Muscle of arm (tissue), 12 donors: ENCODE results near the gene RTEL1. TPM values are rescaled to one million over a fixed set of nuclear protein-coding genes. Genes with fewer than 3 reads are reported as not detected.
A peak's percentile ranks its signal among the peaks of the same experiment; 100 is the strongest.

ENCODE experiments used
- DNase-seq: peaks from one replicate; pipeline ENCODE4 v3.0.0-alpha.2; 2013
- polyA plus RNA-seq, 12 donors: library from polyadenylated mRNA; unstranded; fragments of 120-200 nt; gene quantifications; one replicate each; pipeline ENCODE4 v1.2.1, GENCODE V29; 2013; ENCODE audit not compliant: insufficient read length in 12 of 12

Gene RTEL1
- polyA plus RNA-seq, 12 donors = 8.2 to 18.1 (median 10.8) TPM; not detected in 1

DNA sequence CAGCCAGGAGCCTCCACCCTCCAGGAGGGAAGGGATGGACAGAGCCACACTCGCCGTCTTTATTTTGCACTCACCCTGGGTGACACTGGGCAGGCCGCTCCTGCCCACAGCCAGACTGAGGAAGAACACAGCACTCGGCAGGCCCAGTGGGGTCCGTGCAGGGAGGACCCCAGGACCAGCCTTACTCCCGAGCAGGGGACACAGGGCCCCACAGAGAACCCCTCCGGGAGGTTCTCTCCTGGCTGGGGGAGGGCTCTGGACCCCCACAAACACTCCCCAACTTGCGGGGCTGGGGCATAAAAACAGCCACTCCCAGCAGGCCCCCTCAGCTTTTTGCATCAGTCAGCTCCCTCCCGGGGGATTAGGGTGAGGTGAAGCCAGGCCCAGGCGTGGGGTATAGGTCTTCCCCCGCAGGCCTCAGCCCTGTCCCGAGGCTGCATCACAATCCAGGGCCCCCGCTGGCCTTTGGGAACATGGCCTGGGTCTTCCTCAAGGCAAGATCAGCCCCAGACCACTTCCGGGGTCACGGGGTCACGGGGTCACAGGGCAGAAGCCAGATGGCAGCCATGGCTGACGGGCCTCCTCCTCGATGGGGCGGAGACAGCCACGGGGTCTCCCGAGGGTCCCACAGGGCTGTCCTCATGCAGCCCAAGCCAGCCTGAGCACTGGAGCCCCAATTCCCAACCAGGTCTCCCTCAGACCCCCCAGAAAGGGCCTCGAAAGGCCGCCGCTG, 41.5 kb downstream of the RTEL1 start:
- no peak for DNase-seq

DNA sequence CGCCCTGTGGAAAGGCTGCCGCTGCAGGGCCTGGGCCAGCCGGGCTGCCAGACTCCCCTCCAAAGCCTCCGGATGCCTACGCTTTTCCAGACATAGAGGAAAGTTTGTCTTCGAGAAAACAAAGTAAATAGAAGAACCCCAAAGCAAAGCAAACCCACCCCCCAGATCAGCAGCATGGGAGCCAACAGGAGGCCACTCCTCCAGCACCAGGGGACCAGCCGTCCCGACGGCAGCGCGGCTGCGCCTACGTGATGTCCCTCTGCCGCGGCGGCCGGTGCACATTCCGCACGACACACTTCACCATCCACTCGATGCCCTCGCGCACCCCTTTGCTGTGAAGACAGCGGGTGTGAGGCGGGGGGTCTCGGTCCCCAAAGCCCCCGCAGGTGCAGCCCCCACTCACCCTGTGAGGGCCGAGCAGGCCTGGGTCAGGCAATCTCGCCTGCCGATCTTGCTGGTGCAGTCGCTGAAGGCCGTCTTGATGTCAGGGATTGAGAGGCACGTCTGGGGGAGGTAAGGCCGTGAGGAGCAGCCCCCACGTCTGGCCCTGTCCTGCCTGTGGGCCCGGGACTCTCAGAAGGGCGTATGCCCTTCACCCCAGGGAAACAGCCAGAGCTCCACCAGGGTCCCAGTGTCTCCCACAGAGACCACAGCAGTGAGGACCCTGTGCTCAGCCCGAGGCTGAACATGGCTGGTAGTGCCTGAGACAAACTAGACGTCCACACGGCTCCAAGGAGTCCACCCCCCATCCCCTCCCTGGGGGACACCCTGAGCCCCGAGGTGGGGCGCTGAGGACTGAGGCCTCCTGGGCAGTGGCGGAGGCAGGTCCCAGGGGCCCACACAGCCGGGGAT, 42.3 kb downstream of the RTEL1 start:
- no peak for DNase-seq

DNA sequence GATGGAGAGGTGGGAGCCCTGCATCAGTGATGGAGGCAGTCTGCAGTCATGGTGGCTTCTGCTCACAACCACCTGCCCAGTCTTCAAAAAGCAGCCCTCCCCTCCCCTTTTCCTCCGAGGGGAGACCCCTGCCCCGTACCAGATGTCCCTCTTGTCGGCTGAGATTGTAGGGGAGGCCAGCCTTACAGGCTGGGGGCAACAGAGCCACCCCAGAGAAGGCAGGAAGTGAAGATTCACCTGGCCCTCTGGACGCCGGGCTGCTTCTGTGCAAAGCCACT, 42.9 kb downstream of the RTEL1 start:
- no peak for DNase-seq

DNA sequence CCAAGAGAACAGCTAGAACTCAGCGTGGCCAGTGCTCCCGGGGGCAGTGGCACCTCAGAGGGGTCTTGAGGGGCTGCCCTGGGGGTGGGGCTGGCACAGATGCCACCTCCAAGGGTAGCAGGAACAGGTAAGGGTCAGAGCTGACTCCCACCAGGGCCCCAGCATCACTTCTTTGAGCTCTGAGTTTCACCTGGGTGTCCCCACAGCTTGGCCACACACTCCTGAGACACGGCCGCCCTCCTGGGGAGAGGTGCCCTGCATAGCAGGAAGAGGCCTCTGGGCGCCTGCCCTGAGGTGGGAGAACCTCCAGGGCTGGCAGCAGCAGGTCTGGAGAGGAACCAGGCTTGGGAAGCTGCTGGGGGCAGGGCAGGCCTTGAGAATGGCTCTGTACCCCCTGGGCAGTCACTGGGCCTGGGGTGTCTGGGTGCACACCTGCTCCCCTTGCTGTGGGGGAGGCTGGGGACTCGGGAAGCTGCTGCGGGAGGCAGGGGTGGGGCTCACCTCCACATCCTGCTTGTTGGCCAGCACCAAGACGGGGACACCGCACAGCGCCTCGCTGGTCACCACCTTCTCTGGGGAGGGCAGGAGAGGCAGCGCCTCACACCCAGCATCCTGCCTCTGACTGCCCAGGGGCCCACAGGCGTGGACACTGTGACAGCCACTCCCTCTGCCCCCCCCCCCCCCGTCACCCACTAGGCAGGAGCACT, 43.4 kb downstream of the RTEL1 start:
- DNase-seq = no peak

DNA sequence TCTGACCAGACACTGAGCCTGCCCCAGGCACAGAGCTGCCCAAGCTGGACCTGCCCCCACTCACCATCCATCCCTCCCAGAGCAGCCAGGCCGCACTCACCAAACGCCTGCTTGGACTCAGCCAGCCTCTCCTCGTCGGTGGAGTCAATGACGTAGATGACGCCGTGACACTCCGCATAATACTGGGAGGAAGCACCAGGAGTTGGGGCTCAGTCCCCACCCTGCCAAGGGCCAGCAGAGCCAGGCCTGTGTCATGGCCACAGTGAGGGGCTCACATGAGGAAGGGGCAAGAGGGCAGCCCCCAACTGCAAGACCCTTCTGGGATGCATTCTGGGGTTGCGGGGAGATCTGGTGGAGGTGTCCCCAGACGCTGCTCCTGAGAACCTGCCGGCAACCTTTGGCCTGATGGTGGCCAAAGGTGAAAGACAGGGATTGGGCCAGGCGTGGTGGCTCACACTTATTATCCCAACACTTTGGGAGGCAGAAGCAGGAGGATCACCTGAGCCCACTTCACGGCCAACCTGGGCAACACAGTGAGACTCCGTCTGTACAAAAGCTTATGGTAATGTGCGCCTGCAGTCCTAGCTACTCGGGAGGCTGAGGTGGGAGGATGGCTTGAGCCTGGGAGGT, 44.0 kb downstream of the RTEL1 start:
- DNase-seq = no peak

DNA sequence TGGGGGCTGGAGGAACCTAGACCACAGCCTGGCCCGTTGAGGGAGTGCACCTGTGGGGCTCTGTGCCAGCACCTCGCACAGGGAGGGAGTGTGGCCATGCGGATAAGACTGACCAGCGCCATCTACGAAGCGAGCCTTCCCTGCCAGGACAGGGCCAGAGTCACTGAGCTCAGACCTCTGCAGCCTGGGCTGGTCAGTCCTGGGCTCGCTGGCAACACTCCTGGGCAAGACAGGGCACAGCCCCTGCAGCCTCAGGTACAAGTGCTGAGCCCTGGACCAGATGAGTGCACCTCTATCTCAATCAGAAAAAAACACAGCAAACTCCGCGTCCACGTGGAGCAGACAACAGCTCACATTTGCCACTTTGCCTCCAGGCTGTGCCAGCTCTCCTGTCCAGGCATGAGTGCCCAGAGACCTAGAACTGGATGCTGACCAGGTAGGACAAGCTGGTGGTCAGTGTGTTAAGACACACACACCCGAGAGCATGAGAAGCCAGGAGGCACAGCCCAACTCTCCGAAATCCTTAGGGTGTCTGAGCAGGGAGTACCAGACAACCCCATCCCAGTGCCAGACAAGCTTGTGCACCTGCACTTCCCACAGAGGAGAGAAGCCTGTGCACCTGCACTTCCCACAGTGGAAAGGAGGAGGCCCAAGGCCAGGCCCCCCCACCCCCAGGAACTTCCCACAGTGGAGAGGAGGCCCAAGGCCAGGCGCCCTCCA, 44.8 kb downstream of the RTEL1 start:
- no peak for DNase-seq

DNA sequence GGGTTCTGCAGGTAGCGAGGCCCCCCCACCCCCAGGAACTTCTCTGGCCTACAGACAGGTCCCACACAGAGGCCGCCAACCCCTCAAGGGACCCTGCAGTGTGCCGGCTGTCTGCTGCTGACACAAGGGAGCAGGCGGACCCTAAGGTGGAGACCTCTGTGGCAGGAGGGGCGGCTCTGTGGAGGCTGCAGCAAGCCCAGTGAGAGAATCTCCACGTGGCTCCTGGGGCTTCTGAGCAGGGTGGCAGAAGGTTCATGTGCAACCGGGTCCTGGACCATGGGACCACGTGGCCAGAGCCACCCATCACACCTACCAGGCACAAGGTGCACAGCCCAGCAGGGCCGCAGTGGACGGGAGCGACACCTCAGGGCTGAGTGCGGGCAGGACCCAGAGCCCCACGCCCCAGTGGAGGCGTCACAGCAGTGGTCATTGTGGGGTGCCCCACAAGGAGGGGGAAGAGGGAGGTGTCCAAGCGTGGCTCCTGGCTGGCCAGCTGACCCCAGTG, 45.4 kb downstream of the RTEL1 start:
- DNase-seq = no peak

DNA sequence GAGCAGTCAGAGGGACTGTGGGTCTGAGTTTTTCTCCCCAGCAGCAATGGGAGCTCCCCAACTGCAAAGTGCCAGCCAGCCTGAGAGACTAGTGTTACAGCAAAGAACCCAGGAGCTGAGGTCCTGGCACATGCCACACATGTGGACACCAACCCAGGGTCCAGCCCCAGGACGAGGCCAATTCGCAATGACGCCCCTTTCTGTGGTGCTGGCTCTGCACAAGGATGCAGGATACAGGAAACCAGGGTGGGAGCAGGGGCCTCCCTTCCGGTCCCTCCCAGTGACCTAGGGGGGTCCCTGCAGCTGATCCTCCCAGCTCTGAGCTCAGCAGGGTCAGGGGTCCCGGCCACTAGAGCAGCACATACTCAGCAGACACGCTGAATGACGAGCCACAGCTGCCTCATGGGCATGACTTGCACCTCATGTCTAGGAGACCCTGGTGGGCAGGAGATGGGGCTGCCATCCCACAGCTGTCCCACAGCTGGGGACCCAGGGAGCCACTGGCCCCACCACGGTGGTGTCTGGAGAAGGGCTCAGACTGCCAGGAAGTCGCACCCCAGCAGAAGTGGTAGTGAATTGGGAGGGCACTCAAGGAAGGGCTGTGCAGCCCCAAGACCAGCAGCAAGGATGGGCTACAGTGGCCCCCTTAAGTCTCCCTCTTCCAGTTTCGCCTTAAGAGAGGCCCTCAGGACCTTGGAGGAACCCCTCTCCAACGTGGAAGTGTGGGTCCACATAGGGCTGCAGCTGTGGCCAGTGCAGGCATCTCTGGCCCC, 46.0 kb downstream of the RTEL1 start:
- DNase-seq = no peak

DNA sequence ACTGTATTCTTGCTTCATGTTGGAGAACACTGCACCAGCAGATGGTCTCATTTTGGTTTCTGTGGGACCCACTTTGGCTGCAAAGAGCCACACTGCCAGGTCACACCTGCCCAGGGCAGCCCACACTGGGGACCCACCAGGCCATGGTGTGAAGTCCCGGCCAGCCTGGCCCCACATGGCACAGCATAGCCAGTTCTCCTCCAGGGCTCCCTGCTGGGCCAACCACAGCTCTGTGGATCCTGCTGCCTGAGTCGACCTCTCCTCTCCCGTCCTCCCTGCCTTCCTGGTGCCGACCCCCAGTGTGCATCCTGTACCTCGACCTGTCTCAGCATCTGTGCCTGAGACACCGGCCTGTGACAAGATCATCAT, 46.6 kb downstream of the RTEL1 start:
- no peak for DNase-seq

DNA sequence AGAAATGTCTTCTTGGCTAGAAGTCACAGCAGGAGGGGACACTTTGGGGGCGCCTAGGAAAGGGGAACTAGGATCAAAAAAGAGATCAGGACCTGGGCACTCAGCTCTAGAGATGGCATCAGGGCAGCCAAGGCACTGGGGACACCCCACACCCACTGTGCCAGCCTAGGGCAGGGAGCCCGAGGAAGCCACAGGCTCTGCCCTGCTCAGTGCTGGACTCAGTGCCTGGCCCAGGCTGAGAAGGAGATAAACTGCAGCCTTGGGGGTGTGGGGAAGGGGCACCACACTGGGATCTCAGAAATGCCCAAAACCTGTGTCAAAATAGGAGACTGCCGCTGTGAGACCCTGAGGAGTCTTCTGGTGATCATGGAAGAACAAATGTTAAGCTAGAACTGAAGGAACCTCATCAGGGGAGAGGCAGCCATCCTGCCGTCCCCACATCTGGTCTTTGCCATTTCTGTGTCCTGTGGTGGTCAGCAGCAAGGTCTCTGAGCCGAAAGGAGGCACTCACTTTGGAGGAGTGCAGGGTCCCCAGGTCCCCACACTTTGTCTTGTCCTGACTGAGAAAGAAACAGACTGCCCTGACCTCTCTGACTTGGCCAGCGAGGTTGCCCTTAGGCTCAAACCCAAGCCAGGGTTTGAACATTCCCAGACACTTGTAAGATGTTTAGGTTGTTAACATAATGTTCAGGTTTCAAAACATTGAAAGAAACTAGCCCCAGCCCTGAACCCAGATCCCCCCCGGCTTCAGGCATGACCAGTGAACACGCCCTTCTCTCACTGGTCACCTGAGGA, 47.3 kb downstream of the RTEL1 start:
- DNase-seq = no peak

DNA sequence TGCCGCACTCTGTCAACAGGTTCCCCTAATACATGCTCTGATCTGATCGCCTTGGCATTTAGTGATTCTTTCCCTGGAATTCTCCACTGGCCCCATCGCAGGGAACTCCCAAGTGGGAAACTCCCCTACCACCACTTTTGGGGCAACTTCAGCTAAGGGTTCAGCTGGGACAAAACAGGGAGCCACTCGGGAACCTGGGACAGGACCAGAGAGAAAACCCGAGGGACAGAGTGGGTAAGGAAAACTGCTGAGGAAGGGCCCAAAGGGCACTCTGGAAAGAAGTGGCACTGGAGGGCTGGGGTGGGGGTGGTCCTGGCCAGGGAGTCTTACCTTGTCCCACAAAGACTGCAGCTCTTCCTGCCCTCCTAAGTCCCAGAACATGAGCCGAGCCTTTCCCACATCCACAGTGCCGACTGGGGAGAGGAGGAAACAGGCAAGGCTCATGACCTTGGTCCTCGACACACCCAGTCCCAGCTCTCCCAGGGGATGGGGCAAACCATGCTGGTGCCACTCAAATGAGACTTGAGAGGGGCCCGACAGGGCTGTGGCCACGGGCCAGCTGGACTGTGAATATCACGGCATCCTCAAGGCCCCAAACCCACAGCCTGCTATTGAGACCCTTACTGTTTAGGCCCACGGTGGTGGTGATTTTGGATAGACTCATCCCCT, 48.0 kb downstream of the RTEL1 start:
- DNase-seq = no peak

DNA sequence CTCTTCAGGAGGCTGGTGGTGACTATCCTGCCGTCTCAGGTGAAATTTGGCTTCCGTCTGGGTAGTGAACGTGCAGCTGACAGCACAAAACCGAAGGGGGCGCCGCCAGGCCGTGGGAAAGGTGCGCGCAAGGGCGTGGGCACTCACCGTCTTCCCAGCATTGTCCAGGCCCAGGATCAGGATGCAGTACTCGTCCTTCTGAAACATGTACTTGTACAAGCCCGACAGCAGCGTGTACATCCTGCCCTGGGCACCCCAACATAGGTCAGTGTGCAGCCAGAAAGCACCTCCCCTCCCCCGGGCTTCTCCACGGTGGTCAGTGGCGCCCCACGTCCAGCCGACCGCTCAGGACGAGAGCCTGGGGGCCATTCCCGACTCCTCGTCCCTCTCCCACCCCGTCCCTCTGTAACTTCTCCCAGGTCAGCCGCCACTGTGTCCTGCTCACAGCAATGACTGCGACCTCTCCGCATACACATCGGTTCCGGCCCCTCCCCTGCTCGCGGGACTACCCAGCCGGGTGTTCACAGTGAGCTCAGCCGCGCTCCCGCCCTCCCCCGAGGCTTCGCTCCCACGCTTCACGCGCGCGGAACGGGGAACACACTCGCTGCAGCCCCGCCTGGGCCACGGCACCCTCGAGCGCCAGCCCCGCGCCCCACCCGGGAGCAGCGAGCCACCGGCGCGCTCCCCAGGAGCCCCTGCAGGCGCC, 48.9 kb downstream of the RTEL1 start:
- DNase-seq = no peak

DNA sequence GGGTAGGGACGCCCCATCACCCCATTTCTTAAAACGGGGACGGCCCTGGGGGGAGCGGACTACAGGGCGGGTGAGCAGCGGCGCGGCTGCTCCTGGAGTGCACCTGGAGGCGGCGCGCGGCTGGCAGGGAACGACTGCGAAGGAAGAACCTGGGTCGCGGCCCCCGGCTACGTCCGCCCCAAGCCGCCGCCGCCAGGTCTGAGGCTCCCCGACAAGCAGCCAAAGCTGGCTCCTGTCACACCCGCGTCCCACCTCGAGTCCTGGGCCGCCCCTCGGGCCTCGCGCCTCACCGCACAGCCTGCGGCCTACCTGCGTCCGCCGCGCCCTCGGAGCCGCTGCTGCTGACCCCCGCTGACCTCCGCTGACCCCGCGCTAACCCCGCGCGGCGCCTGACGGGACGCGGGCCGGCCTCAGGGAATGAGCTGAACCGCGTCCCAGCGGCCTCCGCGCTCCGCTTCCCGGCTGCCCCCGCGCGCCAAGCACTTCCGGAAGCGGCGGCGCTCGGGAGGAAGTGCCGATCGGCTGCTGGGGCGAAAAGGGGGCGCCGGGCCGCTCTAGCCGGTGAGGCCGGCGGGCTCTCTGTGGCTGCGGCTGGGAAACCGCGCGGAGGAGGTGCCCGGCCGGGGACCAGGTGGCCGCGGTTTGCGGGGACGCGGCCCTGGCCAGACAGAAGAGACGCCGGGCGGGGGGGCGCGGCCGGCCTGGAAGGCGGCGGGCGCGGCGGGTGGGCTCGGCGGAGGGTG, 49.6 kb downstream of the RTEL1 start, which contains the start of the genes ARFRP1 and ZGPAT:
Gene ARFRP1, minus strand, starts transcription at position 419 of the 743 bp plus-strand sequence. CDS start 885 bp downstream, outside the sequence.
Gene ZGPAT, plus strand, starts transcription at position 482 of the 743 bp plus-strand sequence. CDS start 542 bp downstream, outside the sequence.
- DNase-seq = peak; percentile 86

DNA sequence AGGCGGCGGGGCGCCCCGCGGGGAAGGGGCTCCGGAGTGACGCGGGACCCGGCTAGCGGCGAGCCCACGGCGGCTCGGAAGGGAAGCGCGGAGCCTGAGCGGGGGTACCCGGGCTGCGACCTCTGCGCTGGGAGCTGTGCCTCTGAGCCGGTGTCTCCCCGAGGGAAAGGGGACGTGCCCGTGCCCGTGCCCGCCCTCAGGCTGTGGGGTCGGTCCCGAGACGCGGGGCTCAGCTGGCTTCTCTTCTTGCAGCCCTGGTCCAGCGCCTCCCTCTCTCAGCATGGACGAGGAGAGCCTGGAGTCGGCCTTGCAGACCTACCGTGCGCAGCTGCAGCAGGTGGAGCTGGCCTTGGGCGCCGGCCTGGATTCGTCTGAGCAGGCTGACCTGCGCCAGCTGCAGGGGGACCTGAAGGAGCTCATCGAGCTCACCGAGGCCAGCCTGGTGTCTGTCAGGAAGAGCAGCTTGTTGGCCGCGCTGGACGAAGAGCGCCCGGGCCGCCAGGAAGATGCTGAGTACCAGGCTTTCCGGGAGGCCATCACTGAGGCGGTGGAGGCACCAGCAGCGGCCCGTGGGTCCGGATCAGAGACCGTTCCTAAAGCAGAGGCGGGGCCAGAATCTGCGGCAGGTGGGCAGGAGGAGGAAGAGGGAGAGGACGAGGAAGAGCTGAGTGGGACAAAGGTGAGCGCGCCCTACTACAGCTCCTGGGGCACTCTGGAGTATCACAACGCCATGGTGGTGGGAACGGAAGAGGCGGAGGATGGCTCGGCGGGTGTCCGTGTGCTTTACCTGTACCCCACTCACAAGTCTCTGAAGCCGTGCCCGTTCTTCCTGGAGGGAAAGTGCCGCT, 50.4 kb downstream of the RTEL1 start:
- no peak for DNase-seq

DNA sequence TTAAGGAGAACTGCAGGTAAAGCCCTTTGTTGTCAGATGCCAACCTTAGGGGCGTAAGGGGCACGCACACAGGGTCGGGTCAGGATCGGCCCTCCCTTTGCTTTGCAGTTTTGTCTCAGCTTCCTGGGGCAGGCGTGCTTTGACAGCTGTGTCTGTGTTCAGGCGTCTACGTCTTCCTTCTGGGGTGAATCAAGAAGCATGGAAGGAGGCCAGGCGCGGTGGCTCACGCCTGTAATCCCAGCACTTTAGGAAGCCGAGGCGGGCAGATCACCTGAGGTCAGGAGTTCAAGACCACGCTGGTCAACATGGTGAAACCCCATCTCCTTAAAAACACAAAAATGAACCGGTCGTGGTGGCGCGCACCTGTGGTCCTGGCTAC, 51.0 kb downstream of the RTEL1 start:
- DNase-seq = no peak

DNA sequence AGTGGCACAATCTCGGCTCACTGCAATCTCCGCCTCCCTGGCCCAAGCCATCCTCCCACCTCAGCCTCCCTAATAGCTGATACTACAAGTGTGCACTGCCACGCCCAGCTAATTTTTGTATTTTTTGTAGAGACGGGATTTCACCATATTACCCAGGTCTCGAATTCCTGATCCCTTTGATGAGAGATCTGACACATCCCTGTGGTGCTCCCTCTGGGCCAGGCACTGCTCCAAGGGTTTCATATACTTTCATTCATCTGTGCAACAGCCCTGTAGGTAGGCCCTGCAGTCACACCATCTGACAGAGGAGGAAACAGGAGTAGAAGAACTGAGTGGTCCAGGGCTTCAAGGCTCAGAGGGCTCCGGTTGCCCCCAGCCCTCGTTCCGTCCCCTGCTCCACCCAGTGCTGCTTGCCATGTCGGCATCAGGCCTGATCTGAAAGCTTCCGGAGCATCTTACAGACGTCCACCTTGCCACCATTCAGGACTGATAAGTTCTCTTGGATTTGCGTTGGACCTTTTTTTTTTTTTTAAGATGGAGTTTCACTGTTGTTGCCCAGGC, 53.1 kb downstream of the RTEL1 start:
- no peak for DNase-seq
